SK-N-SH (cell line): ENCODE results near the gene GHDC. TPM values are rescaled to one million over a fixed set of nuclear protein-coding genes. Genes with fewer than 3 reads are reported as not detected.

Experiments
- CTCF ChIA-PET: fragments of 300-600, 350-600 bp; formaldehyde crosslinking; extraction: SDS; loops from one replicate; lab custom pipeline; 2021; lab: Yijun Ruan, JAX
- POLR2A ChIA-PET: fragments of 350-600 bp; sonication (Branson Sonifier 250); formaldehyde crosslinking; extraction: SDS; loops from one replicate; lab custom pipeline; 2020; ENCODE audit warnings: antibody characterized with exemption, inconsistent platforms; lab: Yijun Ruan, JAX
- DNase-seq: peaks from one replicate; pipeline ENCODE4 v3.0.0; 2012
- H2AFZ ChIP-seq: fragments of 200-600 bp; sonication (generic); 2 replicates; pipeline ENCODE4 v1.8.1; 2016; ENCODE audit warnings: antibody characterized with exemption, mild to moderate bottlenecking, low read depth
- H3F3A ChIP-seq: fragments of 200-600 bp; sonication (generic); replicated peaks from 2 replicates; pipeline ENCODE3; 2016; ENCODE audit warnings: antibody characterized with exemption, mild to moderate bottlenecking; ENCODE audit not compliant: insufficient read depth
- H3K27ac ChIP-seq, 2 experiments: fragments of 200-500 bp in 1 of 2; fragments of 200-600 bp in 1 of 2; sonication (Bioruptor generic) in 1 of 2; sonication (generic), shearing (Covaris generic) in 1 of 2; 2 replicates each; pipeline versions ENCODE4 v1.5.1 to v1.6.1; 2014 to 2016; ENCODE audit warnings: low read depth in 2 of 2, inconsistent platforms in 1 of 2, low read length in 1 of 2, mild to moderate bottlenecking in 1 of 2, mixed read lengths in 1 of 2
- H3K27me3 ChIP-seq: fragments of 200-600 bp; sonication (generic), shearing (Covaris generic); 2 replicates; pipeline ENCODE4 v1.6.1; 2016; ENCODE audit warnings: mixed run types; ENCODE audit not compliant: insufficient read depth
- H3K36me3 ChIP-seq, 2 experiments: fragments of 200-500 bp in 1 of 2; fragments of 200-600 bp in 1 of 2; sonication (Bioruptor generic) in 1 of 2; sonication (generic) in 1 of 2; replicated peaks in 1 of 2; 2 replicates each; pipeline versions ENCODE3 to v1.5.1; 2014 to 2016; ENCODE audit warnings: low read length in 1 of 2, mild to moderate bottlenecking in 1 of 2; ENCODE audit not compliant: insufficient read depth in 2 of 2, control insufficient read depth in 1 of 2
- H3K4me1 ChIP-seq, 2 experiments: fragments of 200-500 bp in 1 of 2; fragments of 200-600 bp in 1 of 2; sonication (Bioruptor generic) in 1 of 2; sonication (generic), shearing (Covaris generic) in 1 of 2; 2 replicates each; pipeline versions ENCODE4 v1.5.1 to v1.6.1; 2014 to 2016; ENCODE audit warnings: low read depth in 1 of 2, low read length in 1 of 2, mixed run types in 1 of 2; ENCODE audit not compliant: insufficient read depth in 2 of 2, control insufficient read depth in 1 of 2
- H3K4me2 ChIP-seq: fragments of 200-600 bp; sonication (generic), shearing (Covaris generic); 2 replicates; pipeline ENCODE4 v1.6.1; 2017; ENCODE audit warnings: mixed run types
- H3K4me3 ChIP-seq, 2 experiments: fragments of 200-500 bp in 1 of 2; fragments of 200-600 bp in 1 of 2; sonication (Bioruptor generic) in 1 of 2; sonication (generic), shearing (Covaris generic) in 1 of 2; 2 replicates each; pipeline versions ENCODE4 v1.5.1 to v1.8.1; 2014 to 2016; ENCODE audit warnings: low read depth in 2 of 2, inconsistent platforms in 1 of 2, low read length in 1 of 2, mild to moderate bottlenecking in 1 of 2, mixed read lengths in 1 of 2, moderate library complexity in 1 of 2
- H3K79me2 ChIP-seq: fragments of 200-600 bp; sonication (generic); 2 replicates; pipeline ENCODE4 v1.8.1; 2017; ENCODE audit warnings: mild to moderate bottlenecking; ENCODE audit not compliant: insufficient read depth
- H3K9ac ChIP-seq: fragments of 200-600 bp; sonication (generic); 2 replicates; pipeline ENCODE4 v1.6.1; 2017; ENCODE audit warnings: mixed run types
- H3K9me2 ChIP-seq: fragments of 200-600 bp; sonication (generic); 2 replicates; pipeline ENCODE4 v1.6.1; 2017; ENCODE audit warnings: mixed run types
- H3K9me3 ChIP-seq: fragments of 200-600 bp; sonication (generic); 2 replicates; pipeline ENCODE4 v1.6.1; 2017; ENCODE audit warnings: mixed run types, mild to moderate bottlenecking, moderate library complexity
- H4K20me1 ChIP-seq: fragments of 200-600 bp; sonication (generic); 2 replicates; pipeline ENCODE4 v1.6.1; 2017; ENCODE audit warnings: mild to moderate bottlenecking, mixed run types; ENCODE audit not compliant: insufficient read depth
- ELF1 ChIP-seq: IDR thresholded peaks from 2 replicates; pipeline ENCODE4 v1.4.0; 2012
- EZH2phosphoT487 ChIP-seq: fragments of 200-600 bp; sonication (generic); IDR thresholded peaks from 2 replicates; pipeline ENCODE4 v1.6.1; 2017; ENCODE audit warnings: low read depth, mixed run types, mild to moderate bottlenecking, antibody characterized with exemption, moderate library complexity, borderline replicate concordance
- FOXJ3 ChIP-seq: sonication (generic); formaldehyde crosslinking; IDR thresholded peaks from 2 replicates; pipeline ENCODE4 v1.5.1; 2020; ENCODE audit warnings: mild to moderate bottlenecking, missing genetic modification reagents
- FOXM1 ChIP-seq: IDR thresholded peaks from 2 replicates; pipeline ENCODE4 v1.4.0; 2012; ENCODE audit warnings: low read depth, mild to moderate bottlenecking
- GABPA ChIP-seq: IDR thresholded peaks from 2 replicates; pipeline ENCODE4 v1.4.0; 2012; ENCODE audit warnings: low read depth, mild to moderate bottlenecking
- IRF3 ChIP-seq: fragments of 150-350 bp; IDR thresholded peaks from 2 replicates; pipeline ENCODE4 v1.6.1; 2016; ENCODE audit warnings: mild to moderate bottlenecking, low read depth, low read length
- JUND ChIP-seq: IDR thresholded peaks from 2 replicates; pipeline ENCODE4 v1.4.0; 2012
- MAX ChIP-seq: IDR thresholded peaks from 2 replicates; pipeline ENCODE4 v1.4.0; 2012; ENCODE audit warnings: low read depth
- MEF2A ChIP-seq: IDR thresholded peaks from 2 replicates; pipeline ENCODE4 v1.4.0; 2012; ENCODE audit warnings: low read depth, borderline replicate concordance
- MXI1 ChIP-seq: IDR thresholded peaks from 2 replicates; pipeline ENCODE4 v1.6.1; 2012; ENCODE audit warnings: mild to moderate bottlenecking, low read depth, low read length, improper control_type of control experiment
- NFIC ChIP-seq: IDR thresholded peaks from 2 replicates; pipeline ENCODE4 v1.4.0; 2012; ENCODE audit warnings: borderline replicate concordance
- PBX3 ChIP-seq: IDR thresholded peaks from 2 replicates; pipeline ENCODE4; 2012
- POLR2AphosphoS5 ChIP-seq: IDR thresholded peaks from 2 replicates; pipeline ENCODE4 v1.6.1; 2012; ENCODE audit warnings: low read depth, low read length
- RCOR1 ChIP-seq: fragments of 150-350 bp; IDR thresholded peaks from 2 replicates; pipeline ENCODE4 v1.6.1; 2017; ENCODE audit warnings: antibody characterized with exemption, low read length
- RXRA ChIP-seq: IDR thresholded peaks from 2 replicates; pipeline ENCODE4 v1.4.0; 2012; ENCODE audit warnings: low read depth, mild to moderate bottlenecking, borderline replicate concordance
- SMC3 ChIP-seq: IDR thresholded peaks from 2 replicates; pipeline ENCODE4 v1.6.1; 2012; ENCODE audit warnings: low read depth, low read length, improper control_type of control experiment
- TCF12 ChIP-seq: IDR thresholded peaks from 2 replicates; pipeline ENCODE4 v1.4.0; 2012
- TEAD4 ChIP-seq: IDR thresholded peaks from 2 replicates; pipeline ENCODE4 v1.4.0; 2012; ENCODE audit warnings: mild to moderate bottlenecking, borderline replicate concordance; ENCODE audit not compliant: insufficient read depth
- USF2 ChIP-seq: fragments of 150-350 bp; IDR thresholded peaks from 2 replicates; pipeline ENCODE4 v1.6.1; 2017; ENCODE audit warnings: antibody characterized with exemption, low read length, low read depth, borderline replicate concordance
- YY1 ChIP-seq: IDR thresholded peaks from 2 replicates; pipeline ENCODE4 v1.4.0; 2012; ENCODE audit warnings: low read depth, mild to moderate bottlenecking
- WGBS: methylation state at CpG from one replicate; pipeline ENCODE4 v1.1.6; 2017; ENCODE audit warnings: low lambda C conversion rate; 5-methylcytosine and 5-hydroxymethylcytosine counted together
- polyA plus RNA-seq, 3 experiments: library from polyadenylated mRNA; depleted of rRNA; stranded (reverse); fragments of >200 nt; gene quantifications; 2 replicates each; pipeline ENCODE4 v1.2.3, GENCODE V29; 2012

The GHDC gene
- polyA plus RNA-seq, 1 of the 3 experiments (the other 2 are of a cell fraction): 15.8 TPM

GRCh38 chr17:42177684-42178083 lies 16.6 kb downstream of the GHDC start (continued):
- TF ChIP-seq IRF3 (no peak), FOXJ3 (no peak), RCOR1 (no peak), TCF12 (no peak), JUND (no peak)

GRCh38 chr17:42174126-42174783 lies 20.0 kb downstream of the GHDC start:
- 80% methylated on average over 10 of the region's 14 CpGs for WGBS
- Histone ChIP-seq H4K20me1 (no peaks in the 10 kb centered on the region), H3K27ac (no peak overlapping the region), H3K4me2 (no peak overlapping the region), H2AFZ (no peak overlapping the region), H3K27me3 (no peaks in the 10 kb centered on the region), H3K9me3 (no peaks in the 10 kb centered on the region), H3K36me3 (no peaks in the 10 kb centered on the region), H3K4me3 (no peak overlapping the region), H3K4me1 (no peaks in the 10 kb centered on the region), H3K79me2 (no peaks in the 10 kb centered on the region), H3F3A (no peaks in the 10 kb centered on the region), H3K9ac (no peak overlapping the region), H3K9me2 (no peaks in the 10 kb centered on the region)
- DNase-seq: no peak
- ChIA-PET CTCF (interaction anchor here (1.4 to 1.8 kb wide), 2 partner anchors 10 to 107 kb away, joined by 3 to 4 read pairs; no protein-coding TSS in a partner anchor), POLR2A (no interaction called here)
- no peak for TF ChIP-seq TEAD4
- TF ChIP-seq FOXM1: no peak
- no peak for TF ChIP-seq USF2
- no peak for TF ChIP-seq PBX3
- no peak for TF ChIP-seq MEF2A
- no peak for TF ChIP-seq MAX
- TF ChIP-seq YY1: no peak
- no peak for TF ChIP-seq MXI1
- no peak for TF ChIP-seq SMC3
- TF ChIP-seq GABPA: no peak
- no peak for TF ChIP-seq TCF12
- TF ChIP-seq EZH2phosphoT487: no peak
- TF ChIP-seq NFIC: no peak
- no peak for TF ChIP-seq RXRA
- no peak for TF ChIP-seq ELF1
- no peak for TF ChIP-seq POLR2AphosphoS5
